DMS 273 treated with DMSO at 0.1 percent for 48 hours (cell line): ENCODE data around the gene RAPGEFL1.
"Not testable (repeated sequence)": the region's sequence is repeated elsewhere in the genome, so short reads cannot be mapped to it uniquely, and the experiment has no call there.

Experiments used
- DNase-seq: peaks from one replicate; lab custom pipeline; 2025; lab: John Stamatoyannopoulos, UW

RAPGEFL1 gene

GRCh38 chr17:40177275-40177874 is at the start of gene RAPGEFL1:
TSS of gene RAPGEFL1 (plus strand) at chr17:40177470. CDS start at chr17:40177862, 392 bp downstream.
- peak; percentile 71 for DNase-seq

GRCh38 chr17:40129498-40129897 is 47.8 kb upstream of the RAPGEFL1 start:
- DNase-seq, result no peak

GRCh38 chr17:40130352-40131042 is 46.8 kb upstream of the RAPGEFL1 start:
- DNase-seq, result no peak

DNA sequence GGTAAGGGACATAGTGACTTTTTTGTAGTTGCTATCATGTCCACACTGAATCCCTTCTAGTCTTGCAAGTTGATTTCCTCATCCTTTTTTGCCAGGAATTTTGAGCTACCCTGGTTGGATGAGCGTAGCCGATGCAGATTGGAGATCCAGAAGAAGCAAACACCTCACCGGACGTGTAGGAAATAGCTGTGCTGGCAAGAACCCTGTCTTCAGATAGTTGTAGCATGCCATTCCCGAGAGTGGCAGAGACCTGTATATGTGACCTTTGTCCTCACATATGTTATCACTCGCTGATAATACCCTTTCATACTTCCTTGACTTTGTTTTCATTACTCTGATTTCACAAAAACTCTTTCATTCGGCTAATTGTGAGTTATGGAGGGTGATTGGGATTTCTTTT is 43.1 kb upstream of the RAPGEFL1 start:
- DNase-seq, result no peak

GRCh38 chr17:40135817-40136216 is 41.5 kb upstream of the RAPGEFL1 start:
- DNase-seq, result no peak

DNA sequence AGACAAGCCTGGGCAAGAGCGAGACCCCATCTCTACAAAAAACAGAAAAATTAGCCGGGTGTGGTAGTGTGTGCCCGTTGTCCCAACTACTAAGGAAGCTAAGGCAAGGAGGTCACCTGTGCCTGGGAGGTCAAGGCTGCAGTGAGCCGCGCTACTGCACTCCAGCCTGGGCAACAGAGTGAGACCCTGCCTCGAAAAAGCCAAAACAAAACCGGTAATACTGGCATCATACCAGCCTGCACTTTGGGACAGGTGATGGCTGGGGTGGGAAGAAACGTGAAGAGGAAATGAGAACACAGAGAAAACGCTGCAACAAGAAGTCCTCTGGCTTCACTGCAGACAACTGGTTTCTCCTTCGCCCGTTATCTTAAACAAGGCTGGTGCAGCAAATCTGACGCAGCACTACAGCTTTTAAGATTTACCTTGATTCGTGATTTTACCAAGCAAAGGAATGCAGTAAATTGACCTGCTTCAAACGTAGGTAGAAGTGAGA is 37.7 kb upstream of the RAPGEFL1 start:
- no peak for DNase-seq

- not testable (repeated sequence) for DNase-seq
Observed at GRCh38 chr17:40143166-40143565, 34.1 kb upstream of the RAPGEFL1 start.

DNA sequence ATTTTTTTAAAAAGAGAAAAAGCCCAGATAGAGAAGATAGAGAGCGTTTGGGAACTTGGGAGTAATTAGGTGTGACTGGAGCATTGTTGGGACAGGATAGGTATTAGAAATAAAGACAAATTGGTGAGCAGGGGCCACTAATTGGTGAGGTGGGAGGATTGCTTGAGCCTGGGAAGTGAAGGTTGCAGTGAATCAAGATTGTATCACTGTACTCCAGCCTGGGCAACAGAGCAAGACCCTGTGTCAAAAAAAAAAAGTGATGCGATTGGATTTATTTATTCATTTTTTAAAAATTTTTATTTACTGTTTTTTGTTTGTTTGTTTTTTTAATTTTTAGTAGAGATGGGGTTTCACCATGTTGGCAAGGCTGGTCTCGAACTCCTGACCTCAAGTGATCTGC is 31.8 kb upstream of the RAPGEFL1 start:
- DNase-seq, result no peak

DNA sequence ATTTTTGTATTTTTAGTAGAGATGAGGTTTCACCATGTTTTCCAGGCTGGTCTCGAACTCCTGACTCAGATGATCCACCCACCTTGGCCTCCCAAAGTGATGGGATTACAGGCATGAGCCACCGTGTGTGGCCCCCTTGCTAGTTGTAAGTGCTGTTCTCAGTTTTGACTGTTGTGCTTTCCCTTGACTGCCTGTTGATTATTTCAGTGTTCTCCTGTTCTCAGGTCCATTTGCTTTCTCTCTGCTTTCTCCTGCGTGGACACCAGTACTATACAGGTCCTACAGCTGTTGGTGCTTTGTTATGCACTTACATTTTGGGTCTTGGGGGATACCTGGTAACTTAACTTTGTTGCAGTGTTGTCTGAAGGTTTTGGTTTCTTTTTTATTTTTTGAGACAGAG is 28.7 kb upstream of the RAPGEFL1 start:
- DNase-seq, result no peak

GRCh38 chr17:40150276-40150675 is 27.0 kb upstream of the RAPGEFL1 start:
- DNase-seq, result no peak

DNA sequence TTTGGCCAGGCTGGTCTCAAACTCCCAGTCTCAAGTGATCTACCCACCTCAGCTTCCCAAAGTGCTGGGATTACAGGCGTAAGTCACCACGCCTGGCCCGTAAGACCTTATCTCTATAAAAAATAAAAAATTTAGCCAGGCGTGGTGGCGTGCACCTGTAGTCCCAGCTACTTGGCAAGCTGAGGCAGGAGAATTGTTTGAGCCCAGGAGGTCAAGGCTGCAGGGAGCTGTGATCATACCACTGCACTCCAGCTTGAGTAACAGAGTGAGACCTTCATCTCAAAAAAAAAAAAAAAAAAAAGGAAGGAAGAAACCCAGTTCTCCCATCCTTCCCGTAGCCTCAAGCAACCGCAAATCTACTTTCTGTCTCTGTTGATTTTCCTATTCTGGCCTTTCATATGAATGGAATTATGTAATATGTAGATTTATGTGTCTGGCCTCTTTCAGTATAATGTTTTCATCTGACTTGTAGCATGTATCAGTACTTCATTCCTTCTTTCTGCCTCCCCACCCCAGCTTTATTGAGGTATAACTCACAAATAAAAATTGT is 25.8 kb upstream of the RAPGEFL1 start:
- DNase-seq, result no peak

DNA sequence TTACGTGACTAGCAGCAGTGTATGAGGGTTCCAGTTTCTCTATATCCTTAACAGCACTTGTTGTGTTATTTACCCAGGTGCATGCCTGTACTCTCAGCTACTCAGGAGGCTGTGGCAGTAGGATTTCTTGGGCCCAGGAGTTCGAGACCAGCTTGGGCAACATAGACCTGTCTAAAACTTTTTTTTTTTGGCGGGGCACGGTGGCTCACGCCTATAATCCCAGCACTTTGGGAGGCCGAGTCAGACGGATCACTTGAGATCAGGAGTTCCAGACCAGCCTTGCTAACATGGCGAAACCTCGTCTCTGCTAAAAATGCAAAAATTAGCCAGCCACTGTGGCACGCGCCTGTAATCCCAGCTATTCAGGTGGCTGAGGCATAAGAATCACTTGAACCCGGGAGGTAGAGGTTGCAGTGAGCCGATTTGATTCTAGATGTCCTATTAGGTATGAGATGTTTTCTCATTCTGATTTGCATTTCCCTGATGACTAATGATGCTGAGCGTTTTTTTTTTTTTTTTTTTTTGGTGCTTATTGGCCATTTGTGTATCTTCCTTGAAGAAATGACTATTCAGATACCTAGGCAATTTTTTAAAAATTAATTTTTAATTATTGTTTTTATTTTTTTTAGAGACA is 23.6 kb upstream of the RAPGEFL1 start:
- no peak for DNase-seq

GRCh38 chr17:40157973-40158372 is 19.3 kb upstream of the RAPGEFL1 start:
- DNase-seq, result no peak

DNA sequence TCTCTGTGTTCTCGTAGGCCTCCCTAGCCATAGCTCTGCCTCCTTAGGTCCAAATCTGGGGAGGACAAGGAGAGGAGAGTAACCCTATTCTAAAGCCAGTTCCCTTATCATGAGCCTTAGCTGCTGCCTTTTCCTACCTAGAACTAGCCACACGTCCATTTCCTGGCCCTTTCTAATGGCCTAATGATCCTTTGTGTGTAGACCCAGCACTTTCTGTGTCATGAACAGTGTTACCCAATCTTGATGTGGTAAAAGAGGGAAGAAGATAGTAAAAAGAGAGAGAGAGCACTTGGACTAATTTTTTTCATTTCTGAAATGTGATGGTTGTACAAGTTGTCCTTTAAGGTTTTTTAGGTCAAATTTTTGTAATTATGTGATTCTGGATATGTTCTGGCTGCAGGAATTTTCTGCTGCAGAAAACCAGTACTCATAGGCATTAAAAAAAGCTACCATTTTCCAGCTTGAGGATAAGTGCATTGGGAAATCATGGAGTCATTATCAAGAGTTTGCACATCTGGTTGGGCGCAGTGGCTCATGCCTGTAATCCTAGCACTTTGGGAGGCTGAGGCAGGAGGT is 18.7 kb upstream of the RAPGEFL1 start:
- DNase-seq, result no peak

- no peak for DNase-seq
Observed at GRCh38 chr17:40159456-40159855, 17.8 kb upstream of the RAPGEFL1 start.

- DNase-seq, result no peak
Observed at GRCh38 chr17:40167685-40168261, 9.5 kb upstream of the RAPGEFL1 start.

GRCh38 chr17:40168262-40168832 is 8.9 kb upstream of the RAPGEFL1 start:
- no peak for DNase-seq

GRCh38 chr17:40170325-40170724 is 6.9 kb upstream of the RAPGEFL1 start:
- DNase-seq, result no peak

DNA sequence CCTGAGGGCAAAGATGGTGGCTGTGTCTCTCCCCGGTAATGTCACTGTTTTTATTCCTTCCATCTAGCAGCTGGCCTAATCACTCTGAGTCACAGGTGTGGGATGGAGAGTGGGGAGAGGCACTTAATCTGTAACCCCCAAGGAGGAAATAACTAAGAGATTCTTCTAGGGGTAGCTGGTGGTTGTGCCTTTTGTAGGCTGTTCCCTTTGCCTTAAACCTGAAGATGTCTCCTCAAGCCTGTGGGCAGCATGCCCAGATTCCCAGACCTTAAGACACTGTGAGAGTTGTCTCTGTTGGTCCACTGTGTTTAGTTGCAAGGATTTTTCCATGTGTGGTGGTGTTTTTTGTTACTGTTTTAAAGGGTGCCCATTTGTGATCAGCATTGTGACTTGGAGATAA is 5.5 kb upstream of the RAPGEFL1 start:
- DNase-seq, result no peak

DNA sequence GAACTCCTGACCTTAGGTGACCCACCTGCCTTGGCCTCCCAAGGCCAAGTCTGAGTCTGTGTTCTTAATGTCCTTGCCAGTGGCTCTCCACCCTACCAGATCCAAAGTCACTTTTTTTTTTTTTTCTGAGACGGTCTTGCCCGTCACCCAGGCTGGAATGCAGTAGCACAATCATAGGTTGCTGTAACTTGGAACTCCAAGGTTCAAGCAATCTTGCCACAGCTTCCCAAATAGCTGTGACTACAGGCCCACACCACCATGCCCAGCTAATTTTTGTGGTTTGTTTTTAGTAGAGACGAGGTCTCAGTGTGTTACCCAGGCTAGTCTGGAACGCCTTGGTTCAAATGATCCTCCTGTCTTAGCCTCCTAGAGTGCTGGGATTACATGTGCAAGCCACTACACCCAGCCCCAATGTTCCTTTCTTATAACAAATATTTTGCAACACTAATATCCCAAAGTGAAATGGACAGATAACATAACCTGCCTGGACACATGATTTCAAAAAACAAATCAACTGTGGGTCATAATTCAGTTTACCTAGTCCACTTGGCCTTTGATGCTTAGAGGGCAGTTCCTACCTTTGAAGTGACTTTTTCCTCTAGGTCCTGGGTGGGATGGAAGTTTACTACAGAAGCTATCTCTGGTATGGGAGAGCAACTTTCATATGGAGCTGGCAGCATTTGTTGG is 4.0 kb upstream of the RAPGEFL1 start:
- DNase-seq, result no peak

- DNase-seq, result no peak
Observed at GRCh38 chr17:40173778-40174135, 3.5 kb upstream of the RAPGEFL1 start.
